Heart left ventricle (tissue), 16 donors: ENCODE data around the gene DAPK2. TPM values are rescaled to one million over a fixed set of nuclear protein-coding genes. Genes with fewer than 3 reads are reported as not detected.

Experiments used
- ATAC-seq, 4 donors: fragments of 200-7000 bp; cut with Tn5 transposase; one replicate each; pipeline ENCODE4 v1.9.1; 2020 to 2022; ENCODE audit warnings: moderate library complexity in 4 of 4, mild to moderate bottlenecking in 3 of 4, moderate number of reproducible peaks in 1 of 4
- DNase-seq, 5 donors: peaks; one replicate each; pipeline ENCODE4 v3.0.0-alpha.2; 2020
- H3K27ac ChIP-seq, 12 donors: fragments of 200-600 bp; sonication (generic) in 4 of 12; one replicate each; pipeline versions ENCODE4 v1.5.0 to v1.8.0; 2016 to 2022; ENCODE audit warnings: mild to moderate bottlenecking in 2 of 12
- H3K27me3 ChIP-seq, 9 donors: fragments of 200-600 bp; sonication (generic) in 2 of 9; one replicate each; pipeline versions ENCODE4 v1.5.1 to v1.8.0; 2016 to 2022; ENCODE audit warnings: mild to moderate bottlenecking in 3 of 9
- H3K36me3 ChIP-seq, 9 donors: fragments of 200-600 bp; sonication (generic) in 2 of 9; one replicate each; pipeline versions ENCODE4 v1.5.0 to v1.8.0; 2018 to 2022; ENCODE audit warnings: mild to moderate bottlenecking in 2 of 9
- H3K4me1 ChIP-seq, 12 donors: fragments of 200-600 bp; sonication (generic) in 4 of 12; one replicate each; pipeline versions ENCODE4 v1.5.0 to v1.8.0; 2016 to 2022; ENCODE audit warnings: mild to moderate bottlenecking in 3 of 12
- H3K4me3 ChIP-seq, 12 donors: fragments of 200-600 bp; sonication (generic) in 4 of 12; one replicate each; pipeline versions ENCODE4 v1.5.0 to v1.8.0; 2017 to 2022; ENCODE audit warnings: mild to moderate bottlenecking in 9 of 12, moderate library complexity in 4 of 12
- H3K9me3 ChIP-seq, 12 donors: fragments of 200-600 bp; sonication (generic) in 4 of 12; one replicate each; pipeline versions ENCODE4 v1.5.0 to v1.8.0; 2016 to 2022; ENCODE audit warnings: mild to moderate bottlenecking in 1 of 12
- POLR2A ChIP-seq, 2 donors: fragments of 450-650 bp; IDR thresholded peaks; one replicate each; pipeline ENCODE4 v1.6.1; 2017; ENCODE audit warnings: antibody characterized with exemption in 2 of 2, mild to moderate bottlenecking in 2 of 2, moderate library complexity in 2 of 2
- WGBS, 4 donors: extraction: QIAGEN DNeasy Blood & Tissue Kit in 2 of 4; methylation state at CpG; one replicate each; pipeline versions ENCODE4 v1.1.5 to v1.1.7; 2013 to 2018; 5-methylcytosine and 5-hydroxymethylcytosine counted together
- intact Hi-C, 10 donors: fragments of 100-400 bp; cut with DNase I; formaldehyde crosslinking; loops; one replicate each; pipeline versions ENCODE4 v1.11.1 to v1.14.2; 2022
- polyA plus RNA-seq, 2 donors: library from polyadenylated mRNA; stranded (reverse); fragments of 200-250 nt; gene quantifications; one replicate each; pipeline ENCODE4 v1.2.3, GENCODE V29; 2013
- total RNA-seq, 9 donors: library from RNA; depleted of rRNA in 2 of 9; stranded (reverse); fragments of >200 nt in 2 of 9; fragmentation: NEBNext Ultra II Directional in 3 of 9; extraction: Animal tissue kit (Norgen Biotek cat#: 25700) in 3 of 9; gene quantifications; one replicate each; pipeline versions ENCODE4 v1.1.0 to v1.2.4, GENCODE V29; 2016 to 2023
- TF ChIP-seq, protein P1 (sequence below), 12 donors: fragments of 200-600 bp; sonication (generic) in 4 of 12; IDR thresholded peaks; one replicate each; pipeline versions ENCODE4 v1.5.0 to v1.8.0; 2018 to 2022; ENCODE audit warnings: antibody characterized with exemption in 12 of 12, mild to moderate bottlenecking in 5 of 12
- donor health status: ischemic (EF 13 %, LVEDD 7.1; RV severe dilation, severe dysfunction).
- donor health status: healthy with polysubstance abuse.
- donor health status: DM: no; HTN: yes; CAD: no.
- donor health status: DM: no; HTN: no; CAD: no.
- donor health status: ischemic (EF 25% LVEDD 6.9; RV normal size, moderate dysfunction).
- donor health status: ischemic (EF 25% LVEDD 5.7; RV mildly dilated, moderate dysfunction).
- donor health status: healthy.
- donor health status: DM: yes; HTN: yes; CAD: no.
- donor health status: ischemic (EF 35%, LVEDD 5.7; RV mildly dilated, moderate dysfunction).
- donor health status: nonischemic (EF 11% LVEDD 7.7; RV severe dilation, severe dysfunction).
- donor health status: DM: yes; HTN: yes; CAD: no.
- donor health status: PGD.
- donor health status: ischemic (EF 29% LVEDD 5.4; RV normal size, mild dysfunction).
- donor health status: nonischemic (EF 23%, LVEDD 6.1; RV moderate dilation, normal function).

Gene DAPK2
- total and polyA plus RNA-seq, 11 donors: 20.4 to 56.2 (median 26.4) TPM

DNA sequence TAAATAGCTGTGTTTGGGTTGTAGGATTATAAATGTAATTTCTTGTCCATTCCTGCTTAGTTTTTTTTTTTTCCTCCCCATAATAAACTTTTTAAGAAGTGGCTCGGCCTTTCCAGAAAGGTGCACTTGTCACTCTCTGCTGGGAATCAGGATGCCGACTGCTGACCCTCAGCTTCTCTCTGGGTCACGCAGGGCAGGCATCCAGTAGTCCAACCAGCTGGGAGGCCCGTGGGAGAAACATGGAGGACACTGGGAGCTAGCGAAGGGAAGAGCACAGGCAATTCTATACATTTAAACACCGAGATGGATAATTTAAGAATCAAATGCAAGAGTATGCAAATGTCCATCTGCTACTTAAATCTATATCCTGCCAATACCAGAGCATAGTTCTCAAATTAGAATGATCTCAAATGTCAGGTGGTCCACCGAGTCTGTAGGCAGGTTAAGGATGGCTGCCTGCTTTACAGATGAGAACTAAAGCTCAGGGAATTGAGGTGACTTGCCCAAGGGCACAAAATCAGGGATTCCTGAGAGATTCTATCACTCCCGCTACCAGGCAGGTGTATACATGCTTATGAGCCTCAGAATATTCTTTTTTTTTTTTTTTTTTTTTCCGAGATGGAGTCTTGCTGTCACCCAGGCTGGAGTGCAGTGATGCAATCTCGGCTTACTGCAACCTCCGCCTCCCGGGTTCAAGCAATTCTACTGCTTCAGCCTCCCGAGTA, 64.5 kb downstream of the DAPK2 start:
- TF ChIP-seq, protein P1, sequence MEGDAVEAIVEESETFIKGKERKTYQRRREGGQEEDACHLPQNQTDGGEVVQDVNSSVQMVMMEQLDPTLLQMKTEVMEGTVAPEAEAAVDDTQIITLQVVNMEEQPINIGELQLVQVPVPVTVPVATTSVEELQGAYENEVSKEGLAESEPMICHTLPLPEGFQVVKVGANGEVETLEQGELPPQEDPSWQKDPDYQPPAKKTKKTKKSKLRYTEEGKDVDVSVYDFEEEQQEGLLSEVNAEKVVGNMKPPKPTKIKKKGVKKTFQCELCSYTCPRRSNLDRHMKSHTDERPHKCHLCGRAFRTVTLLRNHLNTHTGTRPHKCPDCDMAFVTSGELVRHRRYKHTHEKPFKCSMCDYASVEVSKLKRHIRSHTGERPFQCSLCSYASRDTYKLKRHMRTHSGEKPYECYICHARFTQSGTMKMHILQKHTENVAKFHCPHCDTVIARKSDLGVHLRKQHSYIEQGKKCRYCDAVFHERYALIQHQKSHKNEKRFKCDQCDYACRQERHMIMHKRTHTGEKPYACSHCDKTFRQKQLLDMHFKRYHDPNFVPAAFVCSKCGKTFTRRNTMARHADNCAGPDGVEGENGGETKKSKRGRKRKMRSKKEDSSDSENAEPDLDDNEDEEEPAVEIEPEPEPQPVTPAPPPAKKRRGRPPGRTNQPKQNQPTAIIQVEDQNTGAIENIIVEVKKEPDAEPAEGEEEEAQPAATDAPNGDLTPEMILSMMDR (IDR thresholded peaks at IDR 0.05): no peak
- TF ChIP-seq POLR2A (IDR thresholded peaks at IDR 0.05): no peak
- no peaks in the 10 kb centered on the region for H3K36me3 ChIP-seq
- WGBS, 4 donors: 92 to 96% (median 93%) methylated on average over 13 of the region's 13 CpGs
- H3K9me3 ChIP-seq: no peaks in the 10 kb centered on the region
- no peak for ATAC-seq
- no peak overlapping the region for H3K4me3 ChIP-seq
- intact Hi-C loops: loop anchor here in 3 of 10 donors (5.0 to 10.0 kb wide), 3 partner anchors 36 to 63 kb away; partner anchors contain the start of gene DAPK2 (in 1 of the 3)
- H3K27ac ChIP-seq: peak overlapping the region in 11 of 12 donors; percentile 10 to 97 (median 86)
- DNase-seq: peak in 1 of 5 donors; percentile 28
- H3K4me1 ChIP-seq: peaks cover 0 to 85% (median 54%) of the 10 kb centered on the region in 12 donors
- no peaks in the 10 kb centered on the region for H3K27me3 ChIP-seq

- Histone ChIP-seq H3K27ac (peak overlapping the region; percentile 12 to 94 (median 84)), H3K4me3 (no peak overlapping the region), H3K4me1 (peaks cover 0 to 62% (median 31%) of the 10 kb centered on the region in 12 donors), H3K27me3 (no peaks in the 10 kb centered on the region), H3K36me3 (no peaks in the 10 kb centered on the region), H3K9me3 (no peaks in the 10 kb centered on the region)
- intact Hi-C loops: loop anchor here in 3 of 10 donors (5.0 to 10.0 kb wide), 3 partner anchors 43 to 65 kb away; partner anchors contain the start of gene DAPK2 (in 1 of the 3)
- peak in 1 of 5 donors; percentile 45 for DNase-seq
- no peak for TF ChIP-seq POLR2A (IDR thresholded peaks at IDR 0.05)
- TF ChIP-seq, protein P1 (IDR thresholded peaks at IDR 0.05): no peak
- ATAC-seq: peak; percentile 10 to 53 (median 26)
- 34 to 53% (median 42%) methylated on average over 5 to 6 of the region's 6 CpGs for WGBS, 4 donors
Observed at GRCh38 chr15:63979262-63979793, 67.0 kb downstream of the DAPK2 start.

DNA sequence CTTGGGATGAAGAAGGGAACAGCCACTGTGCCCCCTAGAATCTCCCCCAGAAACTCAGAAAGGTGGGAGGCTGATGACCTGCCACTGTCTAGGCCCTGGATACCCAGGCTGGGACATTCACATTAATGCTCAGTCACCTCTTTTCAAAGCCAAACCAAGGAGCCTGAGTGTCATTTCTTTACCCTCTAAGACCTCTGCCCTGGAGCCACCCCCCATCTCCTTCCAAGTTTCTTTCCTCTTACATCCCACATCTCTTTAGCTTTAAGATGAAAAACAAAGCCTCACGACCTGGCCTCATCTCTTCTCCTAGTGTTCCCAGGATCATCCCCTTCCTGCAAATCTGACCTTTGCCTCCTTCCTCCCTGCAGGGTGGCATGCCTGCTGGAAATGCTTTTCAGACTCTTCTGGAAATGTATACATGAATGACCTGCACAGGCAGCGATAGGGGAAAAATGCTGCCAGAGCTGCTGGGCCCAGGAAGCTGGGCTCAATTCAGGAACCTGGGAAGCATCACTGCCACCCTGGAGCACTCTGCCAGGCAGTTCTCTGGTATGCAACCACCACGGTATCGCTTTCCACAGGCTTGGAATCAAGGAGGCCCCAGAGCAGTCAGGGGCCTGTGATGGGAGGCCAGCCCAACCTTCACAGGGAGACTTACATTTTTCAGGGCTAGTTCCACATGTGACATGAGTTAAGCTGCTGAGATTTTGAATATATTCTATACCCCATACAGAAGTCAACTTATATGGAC, 67.6 kb downstream of the DAPK2 start:
- peak overlapping the region; percentile 30 to 94 (median 84) for H3K27ac ChIP-seq
- H3K4me1 ChIP-seq: peaks cover 0 to 55% (median 26%) of the 10 kb centered on the region in 12 donors
- no peaks in the 10 kb centered on the region for H3K27me3 ChIP-seq
- H3K4me3 ChIP-seq: no peak overlapping the region
- WGBS, 4 donors: 46 to 66% (median 54%) methylated on average over 3 to 4 of the region's 4 CpGs
- peak; percentile 89 to 94 (median 92) for ATAC-seq
- H3K9me3 ChIP-seq: no peaks in the 10 kb centered on the region
- TF ChIP-seq, protein P1 (IDR thresholded peaks at IDR 0.05): no peak
- no peak for TF ChIP-seq POLR2A (IDR thresholded peaks at IDR 0.05)
- DNase-seq: peak in 4 of 5 donors; percentile 74 to 83 (median 80)
- intact Hi-C loops: loop anchor here in 3 of 10 donors (5.0 to 10.0 kb wide), 3 partner anchors 44 to 66 kb away; partner anchors contain the start of gene DAPK2 (in 1 of the 3)
- no peaks in the 10 kb centered on the region for H3K36me3 ChIP-seq
